ENCODE results near the gene GAS7.

Gene GAS7

DNA sequence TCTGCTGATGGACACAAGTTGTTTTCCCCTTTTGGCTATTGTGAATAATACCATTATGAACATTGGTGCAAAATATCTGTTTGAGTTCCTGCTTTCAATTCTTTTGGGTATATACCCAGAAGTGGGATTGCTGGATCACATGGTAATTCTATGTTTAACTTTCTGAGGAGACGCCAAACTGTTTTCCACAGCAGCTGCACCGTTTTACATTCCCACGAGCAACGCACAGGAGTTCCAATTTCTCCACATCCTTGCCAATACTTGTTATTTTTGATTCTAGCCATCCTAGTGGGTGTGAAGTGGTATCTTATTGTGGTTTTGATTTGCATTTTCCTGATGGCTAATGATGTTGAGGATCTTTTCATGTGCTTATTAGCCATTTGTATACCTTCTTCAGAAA is 43.4 kb upstream of the GAS7 start:
- Histone ChIP-seq H3K9me2 (ENCODE audit: low read depth, low read length) (no peaks in the 10 kb centered on the region), H3K9me3 (ENCODE audit: low read length) (no peaks in the 10 kb centered on the region), H3K27ac (ENCODE audit: low read depth, low read length, poor library complexity, severe bottlenecking) (no peak overlapping the region), H3K9ac (ENCODE audit: low read length) (no peak overlapping the region), H3K4me2 (ENCODE audit: low read length) (no peak overlapping the region), H3K36me3 (ENCODE audit: insufficient read depth, low read length) (no peaks in the 10 kb centered on the region), H3F3A (ENCODE audit: insufficient read depth, low read length) (no peaks in the 10 kb centered on the region), H4K20me1 (ENCODE audit: insufficient read depth, low read length) (no peaks in the 10 kb centered on the region), H3K4me3 (ENCODE audit: low read depth, low read length, poor library complexity, severe bottlenecking) (no peak overlapping the region), H3K79me2 (ENCODE audit: insufficient read depth, low read length) (no peaks in the 10 kb centered on the region), H3K4me1 (ENCODE audit: insufficient read depth, low read length, severe bottlenecking) (no peaks in the 10 kb centered on the region), H3K27me3 (ENCODE audit: insufficient read depth, low read length) (no peaks in the 10 kb centered on the region), H2AFZ (ENCODE audit: low read length) (no peak overlapping the region)
- TF ChIP-seq, protein P1, sequence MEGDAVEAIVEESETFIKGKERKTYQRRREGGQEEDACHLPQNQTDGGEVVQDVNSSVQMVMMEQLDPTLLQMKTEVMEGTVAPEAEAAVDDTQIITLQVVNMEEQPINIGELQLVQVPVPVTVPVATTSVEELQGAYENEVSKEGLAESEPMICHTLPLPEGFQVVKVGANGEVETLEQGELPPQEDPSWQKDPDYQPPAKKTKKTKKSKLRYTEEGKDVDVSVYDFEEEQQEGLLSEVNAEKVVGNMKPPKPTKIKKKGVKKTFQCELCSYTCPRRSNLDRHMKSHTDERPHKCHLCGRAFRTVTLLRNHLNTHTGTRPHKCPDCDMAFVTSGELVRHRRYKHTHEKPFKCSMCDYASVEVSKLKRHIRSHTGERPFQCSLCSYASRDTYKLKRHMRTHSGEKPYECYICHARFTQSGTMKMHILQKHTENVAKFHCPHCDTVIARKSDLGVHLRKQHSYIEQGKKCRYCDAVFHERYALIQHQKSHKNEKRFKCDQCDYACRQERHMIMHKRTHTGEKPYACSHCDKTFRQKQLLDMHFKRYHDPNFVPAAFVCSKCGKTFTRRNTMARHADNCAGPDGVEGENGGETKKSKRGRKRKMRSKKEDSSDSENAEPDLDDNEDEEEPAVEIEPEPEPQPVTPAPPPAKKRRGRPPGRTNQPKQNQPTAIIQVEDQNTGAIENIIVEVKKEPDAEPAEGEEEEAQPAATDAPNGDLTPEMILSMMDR (IDR thresholded peaks at IDR 0.05; ENCODE audit: low read length), result no peak
- TF ChIP-seq EZH2 (IDR thresholded peaks at IDR 0.05; ENCODE audit: borderline replicate concordance, low read length), result no peak

DNA sequence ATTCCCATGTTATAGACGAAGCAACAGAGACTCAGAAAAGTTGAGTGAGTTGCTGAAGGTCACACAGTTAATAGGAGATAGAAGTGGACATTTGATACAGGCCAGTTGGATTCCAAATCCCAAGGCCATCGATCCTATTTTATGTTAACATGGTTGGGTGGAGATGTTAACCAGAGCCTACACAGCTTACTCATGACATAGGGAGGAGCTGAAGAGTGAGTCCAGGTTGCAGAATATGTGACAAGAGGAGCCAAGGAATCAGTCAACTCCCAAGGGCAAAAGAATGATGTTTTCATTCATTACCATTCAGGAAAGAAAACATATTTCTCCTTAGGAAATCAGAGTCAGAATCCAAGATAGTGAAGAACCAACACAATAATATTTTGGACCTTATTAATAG is 40.3 kb upstream of the GAS7 start:
- Histone ChIP-seq H3K36me3 (ENCODE audit: insufficient read depth, low read length) (no peaks in the 10 kb centered on the region), H3K4me3 (ENCODE audit: low read depth, low read length, poor library complexity, severe bottlenecking) (no peak overlapping the region), H3K9me2 (ENCODE audit: low read depth, low read length) (no peaks in the 10 kb centered on the region), H3K27me3 (ENCODE audit: insufficient read depth, low read length) (no peaks in the 10 kb centered on the region), H3K9me3 (ENCODE audit: low read length) (no peaks in the 10 kb centered on the region), H3K4me2 (ENCODE audit: low read length) (no peak overlapping the region), H3F3A (ENCODE audit: insufficient read depth, low read length) (no peaks in the 10 kb centered on the region), H3K9ac (ENCODE audit: low read length) (no peak overlapping the region), H3K27ac (ENCODE audit: low read depth, low read length, poor library complexity, severe bottlenecking) (no peak overlapping the region), H3K4me1 (ENCODE audit: insufficient read depth, low read length, severe bottlenecking) (no peaks in the 10 kb centered on the region), H3K79me2 (ENCODE audit: insufficient read depth, low read length) (no peaks in the 10 kb centered on the region), H4K20me1 (ENCODE audit: insufficient read depth, low read length) (no peaks in the 10 kb centered on the region), H2AFZ (ENCODE audit: low read length) (no peak overlapping the region)
- no peak for TF ChIP-seq EZH2 (IDR thresholded peaks at IDR 0.05; ENCODE audit: borderline replicate concordance, low read length)
- TF ChIP-seq, protein P1 (IDR thresholded peaks at IDR 0.05; ENCODE audit: low read length), result no peak

DNA sequence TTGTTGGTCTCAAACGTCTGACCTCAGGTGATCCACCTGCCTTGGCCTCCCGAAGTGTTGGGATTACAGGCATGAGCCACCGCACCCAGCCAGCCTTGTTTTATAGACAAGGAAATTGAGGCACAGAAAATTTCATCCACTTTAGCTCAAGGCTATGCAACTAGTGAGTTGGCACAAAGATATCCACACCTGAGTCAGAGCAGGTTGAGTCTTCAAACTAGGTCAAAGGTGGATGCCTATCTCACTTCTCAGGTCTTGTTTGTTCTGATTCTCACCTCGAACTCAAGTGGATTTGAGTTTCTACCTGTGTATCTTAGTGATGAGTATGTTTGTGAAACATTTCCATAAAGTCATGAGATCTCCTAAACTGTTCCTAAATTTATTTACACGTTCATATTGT is 35.6 kb upstream of the GAS7 start:
- no peaks in the 10 kb centered on the region for H3K9me2 ChIP-seq (ENCODE audit: low read depth, low read length)
- no peak overlapping the region for H3K9ac ChIP-seq (ENCODE audit: low read length)
- H3K4me3 ChIP-seq (ENCODE audit: low read depth, low read length, poor library complexity, severe bottlenecking), result no peak overlapping the region
- H3K79me2 ChIP-seq (ENCODE audit: insufficient read depth, low read length), result no peaks in the 10 kb centered on the region
- no peak overlapping the region for H3K4me2 ChIP-seq (ENCODE audit: low read length)
- TF ChIP-seq EZH2 (IDR thresholded peaks at IDR 0.05; ENCODE audit: borderline replicate concordance, low read length), result no peak
- TF ChIP-seq, protein P1 (IDR thresholded peaks at IDR 0.05; ENCODE audit: low read length), result no peak
- no peaks in the 10 kb centered on the region for H3K36me3 ChIP-seq (ENCODE audit: insufficient read depth, low read length)
- H3K27ac ChIP-seq (ENCODE audit: low read depth, low read length, poor library complexity, severe bottlenecking), result no peak overlapping the region
- H3K27me3 ChIP-seq (ENCODE audit: insufficient read depth, low read length), result no peaks in the 10 kb centered on the region
- H3K4me1 ChIP-seq (ENCODE audit: insufficient read depth, low read length, severe bottlenecking), result no peaks in the 10 kb centered on the region
- H4K20me1 ChIP-seq (ENCODE audit: insufficient read depth, low read length), result no peaks in the 10 kb centered on the region
- H3F3A ChIP-seq (ENCODE audit: insufficient read depth, low read length), result no peaks in the 10 kb centered on the region
- H2AFZ ChIP-seq (ENCODE audit: low read length), result no peak overlapping the region
- no peaks in the 10 kb centered on the region for H3K9me3 ChIP-seq (ENCODE audit: low read length)
